ENCODE measurements around the gene SUPT5H. TPM values are rescaled to one million over a fixed set of nuclear protein-coding genes. Genes with fewer than 3 reads are reported as not detected.
A peak's percentile ranks its signal among the peaks of the same experiment; 100 is the strongest.

SUPT5H gene
- polyA plus RNA-seq, 1 donor from 2014 or later: 92.5 TPM

DNA sequence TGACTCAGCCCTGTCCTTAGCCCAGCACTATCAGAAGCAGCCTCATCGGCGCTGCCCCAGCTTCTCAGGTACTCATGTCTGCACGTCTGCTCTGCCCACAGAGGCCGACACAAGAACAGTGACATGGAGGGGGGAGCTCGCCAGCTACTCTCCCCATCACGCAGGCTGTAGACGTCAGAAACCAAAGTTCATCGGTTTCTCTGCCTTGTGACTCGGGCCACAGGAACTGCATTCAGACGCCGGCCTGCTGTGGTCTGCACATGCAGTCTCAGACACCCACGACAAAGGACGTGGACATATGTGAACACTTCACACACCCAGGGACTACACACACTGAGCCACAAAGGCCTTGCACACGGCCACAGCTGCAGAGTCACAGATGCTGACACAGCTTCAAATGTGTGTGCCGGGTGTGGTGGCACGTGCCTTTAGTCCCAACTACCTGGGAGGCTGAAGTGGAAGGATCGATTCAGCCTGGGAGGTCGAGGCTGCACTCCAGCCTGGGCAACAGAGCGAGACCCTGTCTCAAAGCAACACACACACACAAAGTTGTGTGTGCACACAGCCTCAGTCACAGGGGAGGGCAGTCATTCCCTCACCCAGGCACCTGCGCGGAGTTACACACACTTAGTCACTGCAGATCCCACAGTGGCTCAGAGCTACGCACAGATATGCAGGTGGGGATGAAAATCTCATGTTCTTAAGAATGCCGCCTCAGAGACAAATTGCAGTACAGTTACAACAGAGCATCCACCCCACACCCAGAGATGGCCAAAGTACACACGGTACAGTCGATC is 43.6 kb upstream of the SUPT5H start:
- no peak overlapping the region for H3K4me2 ChIP-seq (ENCODE audit: low read length)
- H3K27me3 ChIP-seq (ENCODE audit: insufficient read depth, low read depth, low read length): peaks cover 13% of the 10 kb centered on the region
- no peaks in the 10 kb centered on the region for H3K36me3 ChIP-seq (ENCODE audit: insufficient read depth, low read length)
- H3K27ac ChIP-seq (ENCODE audit: low read length): no peak overlapping the region
- TF ChIP-seq MXI1 (conservative IDR thresholded peaks at IDR 0.05; ENCODE audit: poor library complexity, severe bottlenecking) (no peak), EP300 (conservative IDR thresholded peaks at IDR 0.05; ENCODE audit: poor library complexity, severe bottlenecking) (no peak), POLR2AphosphoS5 (IDR thresholded peaks at IDR 0.05) (no peak), SMC3 (conservative IDR thresholded peaks at IDR 0.05; ENCODE audit: poor library complexity) (no peak), TAF1 (IDR thresholded peaks at IDR 0.05; ENCODE audit: low read depth) (no peak), EZH2 (IDR thresholded peaks at IDR 0.05; ENCODE audit: borderline replicate concordance, insufficient read depth, low read length, poor library complexity, severe bottlenecking) (no peak), RAD21 (conservative IDR thresholded peaks at IDR 0.05) (no peak)
- TF ChIP-seq, protein P1, sequence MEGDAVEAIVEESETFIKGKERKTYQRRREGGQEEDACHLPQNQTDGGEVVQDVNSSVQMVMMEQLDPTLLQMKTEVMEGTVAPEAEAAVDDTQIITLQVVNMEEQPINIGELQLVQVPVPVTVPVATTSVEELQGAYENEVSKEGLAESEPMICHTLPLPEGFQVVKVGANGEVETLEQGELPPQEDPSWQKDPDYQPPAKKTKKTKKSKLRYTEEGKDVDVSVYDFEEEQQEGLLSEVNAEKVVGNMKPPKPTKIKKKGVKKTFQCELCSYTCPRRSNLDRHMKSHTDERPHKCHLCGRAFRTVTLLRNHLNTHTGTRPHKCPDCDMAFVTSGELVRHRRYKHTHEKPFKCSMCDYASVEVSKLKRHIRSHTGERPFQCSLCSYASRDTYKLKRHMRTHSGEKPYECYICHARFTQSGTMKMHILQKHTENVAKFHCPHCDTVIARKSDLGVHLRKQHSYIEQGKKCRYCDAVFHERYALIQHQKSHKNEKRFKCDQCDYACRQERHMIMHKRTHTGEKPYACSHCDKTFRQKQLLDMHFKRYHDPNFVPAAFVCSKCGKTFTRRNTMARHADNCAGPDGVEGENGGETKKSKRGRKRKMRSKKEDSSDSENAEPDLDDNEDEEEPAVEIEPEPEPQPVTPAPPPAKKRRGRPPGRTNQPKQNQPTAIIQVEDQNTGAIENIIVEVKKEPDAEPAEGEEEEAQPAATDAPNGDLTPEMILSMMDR (IDR thresholded peaks at IDR 0.05; ENCODE audit: poor library complexity, severe bottlenecking): no peak
- TF ChIP-seq, protein P2, sequence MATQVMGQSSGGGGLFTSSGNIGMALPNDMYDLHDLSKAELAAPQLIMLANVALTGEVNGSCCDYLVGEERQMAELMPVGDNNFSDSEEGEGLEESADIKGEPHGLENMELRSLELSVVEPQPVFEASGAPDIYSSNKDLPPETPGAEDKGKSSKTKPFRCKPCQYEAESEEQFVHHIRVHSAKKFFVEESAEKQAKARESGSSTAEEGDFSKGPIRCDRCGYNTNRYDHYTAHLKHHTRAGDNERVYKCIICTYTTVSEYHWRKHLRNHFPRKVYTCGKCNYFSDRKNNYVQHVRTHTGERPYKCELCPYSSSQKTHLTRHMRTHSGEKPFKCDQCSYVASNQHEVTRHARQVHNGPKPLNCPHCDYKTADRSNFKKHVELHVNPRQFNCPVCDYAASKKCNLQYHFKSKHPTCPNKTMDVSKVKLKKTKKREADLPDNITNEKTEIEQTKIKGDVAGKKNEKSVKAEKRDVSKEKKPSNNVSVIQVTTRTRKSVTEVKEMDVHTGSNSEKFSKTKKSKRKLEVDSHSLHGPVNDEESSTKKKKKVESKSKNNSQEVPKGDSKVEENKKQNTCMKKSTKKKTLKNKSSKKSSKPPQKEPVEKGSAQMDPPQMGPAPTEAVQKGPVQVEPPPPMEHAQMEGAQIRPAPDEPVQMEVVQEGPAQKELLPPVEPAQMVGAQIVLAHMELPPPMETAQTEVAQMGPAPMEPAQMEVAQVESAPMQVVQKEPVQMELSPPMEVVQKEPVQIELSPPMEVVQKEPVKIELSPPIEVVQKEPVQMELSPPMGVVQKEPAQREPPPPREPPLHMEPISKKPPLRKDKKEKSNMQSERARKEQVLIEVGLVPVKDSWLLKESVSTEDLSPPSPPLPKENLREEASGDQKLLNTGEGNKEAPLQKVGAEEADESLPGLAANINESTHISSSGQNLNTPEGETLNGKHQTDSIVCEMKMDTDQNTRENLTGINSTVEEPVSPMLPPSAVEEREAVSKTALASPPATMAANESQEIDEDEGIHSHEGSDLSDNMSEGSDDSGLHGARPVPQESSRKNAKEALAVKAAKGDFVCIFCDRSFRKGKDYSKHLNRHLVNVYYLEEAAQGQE (IDR thresholded peaks at IDR 0.05; ENCODE audit: borderline replicate concordance): no peak
- H3K9me2 ChIP-seq (ENCODE audit: insufficient read depth, low read length): no peaks in the 10 kb centered on the region
- no peaks in the 10 kb centered on the region for H4K20me1 ChIP-seq (ENCODE audit: insufficient read depth)
- H2AFZ ChIP-seq (ENCODE audit: low read depth, low read length): no peak overlapping the region
- peak overlapping the region; percentile 59 for H3K4me3 ChIP-seq (ENCODE audit: low read length)
- H3K9ac ChIP-seq (ENCODE audit: low read length): peak overlapping the region; percentile 39
- no peaks in the 10 kb centered on the region for H3F3A ChIP-seq (ENCODE audit: insufficient read depth, low read length, poor library complexity, severe bottlenecking)
- H3K79me2 ChIP-seq (replicated peaks; ENCODE audit: insufficient read depth, low read length): no peaks in the 10 kb centered on the region
- no peaks in the 10 kb centered on the region for H3K9me3 ChIP-seq (ENCODE audit: low read length)

DNA sequence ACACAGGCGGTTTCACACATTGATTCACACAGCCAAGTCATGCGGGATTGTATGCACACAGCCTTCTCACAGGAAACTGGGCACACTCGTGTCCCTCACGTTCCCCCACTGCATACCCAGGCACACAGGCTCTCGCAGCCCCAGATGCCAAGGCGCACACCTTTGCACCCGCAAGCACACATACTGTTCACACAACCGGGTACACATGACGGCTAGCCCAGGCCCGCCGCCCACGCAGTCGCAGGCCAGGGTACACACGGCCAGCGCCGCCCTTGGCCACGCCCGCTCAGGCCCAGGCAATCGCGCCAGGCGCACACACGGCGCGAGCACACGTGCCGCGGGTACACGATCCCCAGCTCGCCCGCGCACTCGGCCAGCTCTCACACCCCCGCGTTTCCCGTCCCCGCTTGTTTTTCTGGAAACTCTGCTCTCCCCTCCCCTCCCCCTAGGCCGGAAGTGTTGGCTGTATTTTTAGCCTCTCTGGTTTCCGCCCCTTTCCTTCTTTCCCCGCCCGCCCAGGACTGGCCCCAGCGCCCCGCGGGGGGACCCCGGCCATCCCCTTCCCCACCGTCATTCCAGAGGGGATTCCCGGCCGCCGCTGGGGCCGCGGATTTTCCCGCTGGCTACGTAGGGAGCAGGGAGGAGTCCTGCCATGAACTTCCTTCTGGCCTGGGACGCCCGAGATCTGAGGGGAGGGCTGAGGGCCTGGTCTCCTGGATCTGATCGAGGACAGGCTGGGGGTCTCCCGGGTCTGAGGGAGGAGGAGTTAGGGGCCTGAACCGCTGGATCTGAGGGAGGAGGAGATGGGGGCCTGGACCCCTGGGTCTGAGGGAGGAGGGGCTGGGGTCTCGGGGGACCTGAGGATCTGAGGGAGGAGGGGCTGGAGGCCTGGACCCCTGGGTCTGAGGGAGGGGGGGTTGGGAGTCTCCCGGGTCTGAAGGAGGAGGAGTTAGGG is 42.8 kb upstream of the SUPT5H start:
- Histone ChIP-seq H3K36me3 (ENCODE audit: insufficient read depth, low read length) (no peaks in the 10 kb centered on the region), H3K9ac (ENCODE audit: low read length) (peak overlapping the region; percentile 39), H3K9me3 (ENCODE audit: low read length) (no peaks in the 10 kb centered on the region), H2AFZ (ENCODE audit: low read depth, low read length) (no peak overlapping the region), H3K4me2 (ENCODE audit: low read length) (no peak overlapping the region), H3K4me3 (ENCODE audit: low read length) (peak overlapping the region; percentile 59), H3F3A (ENCODE audit: insufficient read depth, low read length, poor library complexity, severe bottlenecking) (no peaks in the 10 kb centered on the region), H3K27ac (ENCODE audit: low read length) (no peak overlapping the region), H4K20me1 (ENCODE audit: insufficient read depth) (no peaks in the 10 kb centered on the region), H3K79me2 (replicated peaks; ENCODE audit: insufficient read depth, low read length) (no peaks in the 10 kb centered on the region), H3K27me3 (ENCODE audit: insufficient read depth, low read depth, low read length) (peaks cover 22% of the 10 kb centered on the region), H3K9me2 (ENCODE audit: insufficient read depth, low read length) (no peaks in the 10 kb centered on the region)
- TF ChIP-seq MXI1 (conservative IDR thresholded peaks at IDR 0.05; ENCODE audit: poor library complexity, severe bottlenecking) (peak; percentile 50), EZH2 (IDR thresholded peaks at IDR 0.05; ENCODE audit: borderline replicate concordance, insufficient read depth, low read length, poor library complexity, severe bottlenecking) (no peak), EP300 (conservative IDR thresholded peaks at IDR 0.05; ENCODE audit: poor library complexity, severe bottlenecking) (no peak), POLR2AphosphoS5 (IDR thresholded peaks at IDR 0.05) (peak; percentile 27)

Measured in neural cell (in vitro differentiated cells).